D341Med (cell line): ENCODE data around the gene GTF3C1.

Source experiments
- DNase-seq: peaks from one replicate; pipeline ENCODE4 v3.0.0; 2012; ENCODE audit warnings: low spot score

The GTF3C1 gene

GRCh38 chr16:27424772-27425498, 124.8 kb downstream of the GTF3C1 start:
- no peak for DNase-seq

GRCh38 chr16:27421961-27422740, 127.6 kb downstream of the GTF3C1 start:
- no peak for DNase-seq

GRCh38 chr16:27417047-27417671, 132.6 kb downstream of the GTF3C1 start:
- no peak for DNase-seq

GRCh38 chr16:27414788-27415431, 134.8 kb downstream of the GTF3C1 start:
- no peak for DNase-seq

- DNase-seq = no peak
These were observed 135.8 kb downstream of the GTF3C1 start for GRCh38 chr16:27413956-27414355.

GRCh38 chr16:27410761-27411160, 139.0 kb downstream of the GTF3C1 start:
- DNase-seq = no peak
